Mesothelial cell of epicardium (in vitro differentiated cells): ENCODE results near the gene SDC3. TPM values are rescaled to one million over a fixed set of nuclear protein-coding genes. Genes with fewer than 3 reads are reported as not detected.
A peak's percentile ranks its signal among the peaks of the same experiment; 100 is the strongest.

Source experiments
- DNase-seq, 2 experiments: peaks; one replicate each; pipeline ENCODE4 v3.0.0; 2021; ENCODE audit warnings: low spot score in 2 of 2; ENCODE audit not compliant: unreplicated experiment in 2 of 2
- H3K27ac Mint-ChIP-seq: 2 replicates; pipeline ENCODE4 v1.8.0; 2021; ENCODE audit warnings: mixed read lengths
- H3K27me3 Mint-ChIP-seq: 2 replicates; pipeline ENCODE4 v1.8.0; 2021; ENCODE audit warnings: low read depth, mixed read lengths
- H3K36me3 Mint-ChIP-seq: 2 replicates; pipeline ENCODE4 v1.8.0; 2021; ENCODE audit warnings: mixed read lengths
- H3K4me1 Mint-ChIP-seq: 2 replicates; pipeline ENCODE4 v1.8.0; 2021; ENCODE audit warnings: mixed read lengths
- H3K4me3 Mint-ChIP-seq: 2 replicates; pipeline ENCODE4 v1.8.0; 2021; ENCODE audit warnings: mild to moderate bottlenecking, moderate library complexity, mixed read lengths
- H3K9me3 Mint-ChIP-seq: 2 replicates; pipeline ENCODE4 v1.8.0; 2021; ENCODE audit warnings: mixed read lengths
- total RNA-seq: library from RNA; stranded (reverse); gene quantifications from 3 replicates; pipeline ENCODE4 v1.2.1, GENCODE V29; 2021
- TF ChIP-seq, protein P1 (sequence below): fragments of 200-600 bp; sonication (generic); IDR thresholded peaks from one replicate; pipeline ENCODE4 v1.5.0; 2021; ENCODE audit warnings: antibody characterized with exemption; ENCODE audit not compliant: unreplicated experiment

SDC3 gene
- total RNA-seq, 1 donor from 2014 or later: 46.7 TPM

- no peak for DNase-seq
- no peaks in the 10 kb centered on the region for H3K27me3 Mint-ChIP-seq
- no peaks in the 10 kb centered on the region for H3K36me3 Mint-ChIP-seq
- H3K4me3 Mint-ChIP-seq: no peak overlapping the region
- TF ChIP-seq, protein P1, sequence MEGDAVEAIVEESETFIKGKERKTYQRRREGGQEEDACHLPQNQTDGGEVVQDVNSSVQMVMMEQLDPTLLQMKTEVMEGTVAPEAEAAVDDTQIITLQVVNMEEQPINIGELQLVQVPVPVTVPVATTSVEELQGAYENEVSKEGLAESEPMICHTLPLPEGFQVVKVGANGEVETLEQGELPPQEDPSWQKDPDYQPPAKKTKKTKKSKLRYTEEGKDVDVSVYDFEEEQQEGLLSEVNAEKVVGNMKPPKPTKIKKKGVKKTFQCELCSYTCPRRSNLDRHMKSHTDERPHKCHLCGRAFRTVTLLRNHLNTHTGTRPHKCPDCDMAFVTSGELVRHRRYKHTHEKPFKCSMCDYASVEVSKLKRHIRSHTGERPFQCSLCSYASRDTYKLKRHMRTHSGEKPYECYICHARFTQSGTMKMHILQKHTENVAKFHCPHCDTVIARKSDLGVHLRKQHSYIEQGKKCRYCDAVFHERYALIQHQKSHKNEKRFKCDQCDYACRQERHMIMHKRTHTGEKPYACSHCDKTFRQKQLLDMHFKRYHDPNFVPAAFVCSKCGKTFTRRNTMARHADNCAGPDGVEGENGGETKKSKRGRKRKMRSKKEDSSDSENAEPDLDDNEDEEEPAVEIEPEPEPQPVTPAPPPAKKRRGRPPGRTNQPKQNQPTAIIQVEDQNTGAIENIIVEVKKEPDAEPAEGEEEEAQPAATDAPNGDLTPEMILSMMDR: no peak
- peaks cover 32% of the 10 kb centered on the region for H3K4me1 Mint-ChIP-seq
- H3K9me3 Mint-ChIP-seq: no peaks in the 10 kb centered on the region
- no peak overlapping the region for H3K27ac Mint-ChIP-seq
Observed at GRCh38 chr1:30879940-30880677, 28.4 kb downstream of the SDC3 start.

- no peaks in the 10 kb centered on the region for H3K27me3 Mint-ChIP-seq
- no peak overlapping the region for H3K4me3 Mint-ChIP-seq
- peak overlapping the region; percentile 80 for H3K27ac Mint-ChIP-seq
- H3K36me3 Mint-ChIP-seq: no peaks in the 10 kb centered on the region
- peaks cover 32% of the 10 kb centered on the region for H3K4me1 Mint-ChIP-seq
- TF ChIP-seq, protein P1: no peak
- no peaks in the 10 kb centered on the region for H3K9me3 Mint-ChIP-seq
- DNase-seq: no peak
Observed at GRCh38 chr1:30879126-30879786, 29.3 kb downstream of the SDC3 start.

DNA sequence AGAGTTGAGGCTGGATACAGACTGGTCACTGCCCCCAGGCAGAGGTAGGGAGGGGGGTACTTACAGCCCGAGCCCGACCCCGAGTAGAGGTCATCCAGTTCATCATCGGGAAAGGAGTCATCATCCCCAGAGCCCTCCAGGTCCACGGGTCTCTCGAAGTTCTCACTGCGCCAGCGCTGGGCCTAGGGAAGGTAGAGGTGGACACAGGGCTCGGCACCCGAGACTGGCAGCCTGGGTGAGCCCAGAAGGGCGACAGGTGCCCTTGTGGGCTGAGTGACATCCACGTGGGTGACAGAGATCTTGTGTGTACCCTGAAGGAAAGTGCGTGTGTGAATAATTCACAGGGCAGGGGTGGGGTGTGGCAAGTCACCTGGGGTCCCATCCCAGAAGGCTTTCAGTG lies 30.0 kb downstream of the SDC3 start:
- H3K27me3 Mint-ChIP-seq: no peaks in the 10 kb centered on the region
- no peak overlapping the region for H3K4me3 Mint-ChIP-seq
- no peaks in the 10 kb centered on the region for H3K36me3 Mint-ChIP-seq
- no peak overlapping the region for H3K27ac Mint-ChIP-seq
- TF ChIP-seq, protein P1: no peak
- no peak for DNase-seq
- peaks cover 32% of the 10 kb centered on the region for H3K4me1 Mint-ChIP-seq
- H3K9me3 Mint-ChIP-seq: no peaks in the 10 kb centered on the region

DNA sequence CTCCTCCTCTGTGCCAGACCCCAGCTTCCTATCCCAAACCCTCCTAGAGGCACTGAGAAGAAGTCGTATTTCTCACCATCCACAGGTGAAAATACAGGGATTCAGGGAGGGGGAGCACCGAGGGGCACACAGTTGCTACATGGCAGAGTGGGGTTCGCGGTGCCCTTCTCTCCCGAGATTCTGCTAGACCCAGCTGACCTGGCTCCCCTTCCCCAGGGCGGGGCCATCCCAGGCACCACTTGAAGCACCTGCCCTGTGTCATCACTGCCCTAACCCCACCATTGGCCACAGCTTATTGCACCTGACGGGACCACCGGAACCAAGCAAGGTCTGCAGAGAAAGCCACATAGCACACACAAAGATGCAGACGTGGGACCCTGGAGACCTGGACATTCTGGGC lies 30.5 kb downstream of the SDC3 start:
- Mint-ChIP-seq H3K27ac (no peak overlapping the region), H3K36me3 (no peaks in the 10 kb centered on the region), H3K4me1 (peaks cover 32% of the 10 kb centered on the region), H3K4me3 (no peak overlapping the region), H3K27me3 (no peaks in the 10 kb centered on the region), H3K9me3 (no peaks in the 10 kb centered on the region)
- DNase-seq: no peak
- TF ChIP-seq, protein P1: no peak

DNA sequence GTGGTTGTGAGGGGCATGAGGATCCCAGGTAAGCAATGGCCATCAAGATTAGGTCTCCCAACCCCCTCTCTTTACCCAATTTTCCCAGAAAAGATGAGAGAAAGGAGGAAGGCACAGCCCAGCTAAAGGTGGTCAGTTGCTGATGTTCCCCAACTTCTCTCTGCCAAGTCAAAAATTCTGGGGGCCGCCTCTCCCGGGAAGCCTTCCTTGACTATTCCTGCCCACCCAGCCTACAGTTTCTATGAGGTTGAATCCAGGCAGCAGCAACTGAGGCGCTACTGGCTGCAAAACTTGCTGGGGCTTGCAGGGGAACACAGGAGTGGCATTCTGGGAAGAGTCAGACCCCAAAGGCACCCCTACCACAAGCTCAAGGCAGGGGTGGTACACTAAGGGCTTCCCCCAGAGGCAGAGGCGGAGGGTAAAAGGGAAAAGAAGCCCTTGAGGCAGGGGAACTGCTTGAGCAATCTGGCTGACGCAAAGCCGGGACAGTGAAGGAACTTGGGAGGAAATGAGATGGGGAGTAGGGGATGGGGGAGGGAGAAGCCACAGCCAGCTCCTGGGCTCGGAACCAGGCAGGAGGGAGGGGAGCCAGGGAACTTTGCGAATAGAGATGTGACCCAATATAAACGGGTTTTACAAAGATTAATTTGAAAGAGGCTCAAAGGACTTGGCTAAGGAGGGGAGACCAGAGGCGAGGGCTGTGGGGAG lies 31.2 kb downstream of the SDC3 start:
- H3K9me3 Mint-ChIP-seq: no peaks in the 10 kb centered on the region
- H3K4me1 Mint-ChIP-seq: peaks cover 32% of the 10 kb centered on the region
- H3K36me3 Mint-ChIP-seq: no peaks in the 10 kb centered on the region
- H3K27me3 Mint-ChIP-seq: no peaks in the 10 kb centered on the region
- H3K4me3 Mint-ChIP-seq: no peak overlapping the region
- TF ChIP-seq, protein P1: no peak
- no peak for DNase-seq
- peak overlapping the region; percentile 53 for H3K27ac Mint-ChIP-seq
